Measurements from ENCODE around the gene ENOX1.

The ENOX1 gene

GRCh38 chr13:43529796-43530195 lies 257.0 kb downstream of the ENOX1 start:
- no peak for DNase-seq

GRCh38 chr13:43528992-43529391 lies 257.8 kb downstream of the ENOX1 start:
- no peak for DNase-seq

- DNase-seq: no peak
Observed at GRCh38 chr13:43522788-43523187, 264.0 kb downstream of the ENOX1 start.

- DNase-seq: no peak
Observed at GRCh38 chr13:43520351-43520750, 266.4 kb downstream of the ENOX1 start.

GRCh38 chr13:43518833-43519232 lies 267.9 kb downstream of the ENOX1 start:
- DNase-seq: no peak

- no peak for DNase-seq
Observed at GRCh38 chr13:43516401-43516833, 270.4 kb downstream of the ENOX1 start.

- DNase-seq: no peak
Observed at GRCh38 chr13:43515531-43515930, 271.2 kb downstream of the ENOX1 start.

GRCh38 chr13:43514311-43514710 lies 272.5 kb downstream of the ENOX1 start:
- no peak for DNase-seq

- no peak for DNase-seq
Observed at GRCh38 chr13:43512221-43512620, 274.6 kb downstream of the ENOX1 start.

- no peak for DNase-seq
Observed at GRCh38 chr13:43510956-43511901, 275.5 kb downstream of the ENOX1 start.

- no peak for DNase-seq
Observed at GRCh38 chr13:43495732-43496131, 291.0 kb downstream of the ENOX1 start.

GRCh38 chr13:43494206-43494605 lies 292.6 kb downstream of the ENOX1 start:
- DNase-seq: no peak

- no peak for DNase-seq
Observed at GRCh38 chr13:43493496-43494000, 293.2 kb downstream of the ENOX1 start.

GRCh38 chr13:43492745-43493144 lies 294.0 kb downstream of the ENOX1 start:
- DNase-seq: no peak

- no peak for DNase-seq
Observed at GRCh38 chr13:43492311-43492710, 294.5 kb downstream of the ENOX1 start.

GRCh38 chr13:43489233-43489632 lies 297.5 kb downstream of the ENOX1 start:
- DNase-seq: no peak

- DNase-seq: no peak
Observed at GRCh38 chr13:43487885-43488284, 298.9 kb downstream of the ENOX1 start.

GRCh38 chr13:43487461-43487860 lies 299.3 kb downstream of the ENOX1 start:
- DNase-seq: no peak

GRCh38 chr13:43484432-43485225 lies 302.1 kb downstream of the ENOX1 start:
- DNase-seq: no peak

- no peak for DNase-seq
Observed at GRCh38 chr13:43483930-43484329, 302.8 kb downstream of the ENOX1 start.

GRCh38 chr13:43482641-43483040 lies 304.1 kb downstream of the ENOX1 start:
- no peak for DNase-seq

GRCh38 chr13:43482026-43482425 lies 304.7 kb downstream of the ENOX1 start:
- no peak for DNase-seq

GRCh38 chr13:43478902-43479301 lies 307.9 kb downstream of the ENOX1 start:
- no peak for DNase-seq

- DNase-seq: no peak
Observed at GRCh38 chr13:43478211-43478610, 308.6 kb downstream of the ENOX1 start.

Data from CD4-positive, alpha-beta T cell treated with Interleukin-15 for 1 hour (primary cell).